Fibroblast of upper back skin (primary cell): Measurements from ENCODE around the gene BARX2.

Experiments
- DNase-seq: peaks from one replicate; pipeline ENCODE4 v3.0.0-alpha.2; 2013

BARX2 gene

GRCh38 chr11:129404731-129405130 lies 29.1 kb downstream of the BARX2 start:
- no peak for DNase-seq

- DNase-seq: no peak
Measured at GRCh38 chr11:129408865-129409444, 33.3 kb downstream of the BARX2 start.

GRCh38 chr11:129410395-129410960 lies 34.8 kb downstream of the BARX2 start:
- no peak for DNase-seq

GRCh38 chr11:129412494-129412893 lies 36.8 kb downstream of the BARX2 start:
- DNase-seq: no peak

- DNase-seq: no peak
Measured at GRCh38 chr11:129414144-129414872, 38.7 kb downstream of the BARX2 start.

GRCh38 chr11:129416080-129416820 lies 40.6 kb downstream of the BARX2 start:
- DNase-seq: no peak

GRCh38 chr11:129417458-129417857 lies 41.8 kb downstream of the BARX2 start:
- DNase-seq: no peak

- no peak for DNase-seq
Measured at GRCh38 chr11:129418039-129418438, 42.4 kb downstream of the BARX2 start.

GRCh38 chr11:129419386-129419785 lies 43.7 kb downstream of the BARX2 start:
- DNase-seq: no peak

- no peak for DNase-seq
Measured at GRCh38 chr11:129423426-129423825, 47.8 kb downstream of the BARX2 start.

- no peak for DNase-seq
Measured at GRCh38 chr11:129425214-129425613, 49.6 kb downstream of the BARX2 start.

- DNase-seq: no peak
Measured at GRCh38 chr11:129426038-129426437, 50.4 kb downstream of the BARX2 start.

GRCh38 chr11:129426776-129427175 lies 51.1 kb downstream of the BARX2 start:
- no peak for DNase-seq

- no peak for DNase-seq
Measured at GRCh38 chr11:129427376-129427775, 51.7 kb downstream of the BARX2 start.

- DNase-seq: no peak
Measured at GRCh38 chr11:129427816-129428406, 52.3 kb downstream of the BARX2 start.

GRCh38 chr11:129428557-129428956 lies 52.9 kb downstream of the BARX2 start:
- DNase-seq: no peak

GRCh38 chr11:129434641-129435498 lies 59.2 kb downstream of the BARX2 start:
- no peak for DNase-seq

- no peak for DNase-seq
Measured at GRCh38 chr11:129435499-129436245, 60.0 kb downstream of the BARX2 start.

- DNase-seq: no peak
Measured at GRCh38 chr11:129436573-129436972, 60.9 kb downstream of the BARX2 start.

GRCh38 chr11:129440028-129440713 lies 64.5 kb downstream of the BARX2 start:
- DNase-seq: no peak

GRCh38 chr11:129442171-129442570 lies 66.5 kb downstream of the BARX2 start:
- no peak for DNase-seq
